Lung (tissue), 12 donors: ENCODE measurements around the gene PPP4R1. TPM values are rescaled to one million over a fixed set of nuclear protein-coding genes. Genes with fewer than 3 reads are reported as not detected.

ENCODE experiments used
- ATAC-seq: fragments of 200-7000 bp; cut with Tn5 transposase; one replicate; pipeline ENCODE4 v1.9.1; 2020; ENCODE audit warnings: moderate number of reproducible peaks; ENCODE audit not compliant: insufficient read depth, low FRiP score
- DNase-seq, 3 donors: peaks; one replicate each; pipeline ENCODE4 v3.0.0-alpha.2; 2013 to 2017
- H3K27ac ChIP-seq, 2 donors: one replicate each; pipeline ENCODE4 v1.5.1; 2013; ENCODE audit warnings: mild to moderate bottlenecking in 2 of 2, moderate library complexity in 2 of 2, control low read depth in 1 of 2, inconsistent platforms in 1 of 2, low read depth in 1 of 2, low read length in 1 of 2
- H3K27me3 ChIP-seq, 3 donors: one replicate each; pipeline ENCODE4 v1.5.1; 2013; ENCODE audit warnings: low read length in 2 of 3; ENCODE audit not compliant: control insufficient read depth in 3 of 3, insufficient read depth in 3 of 3
- H3K36me3 ChIP-seq, 4 donors: one replicate each; pipeline ENCODE4 v1.5.1; 2013; ENCODE audit warnings: low read length in 4 of 4, mild to moderate bottlenecking in 1 of 4, moderate library complexity in 1 of 4; ENCODE audit not compliant: control insufficient read depth in 4 of 4, insufficient read depth in 4 of 4
- H3K4me1 ChIP-seq, 5 donors: one replicate each; pipeline ENCODE4 v1.5.1; 2013; ENCODE audit warnings: low read length in 5 of 5, mild to moderate bottlenecking in 2 of 5, moderate library complexity in 1 of 5; ENCODE audit not compliant: control insufficient read depth in 5 of 5, insufficient read depth in 5 of 5
- H3K4me3 ChIP-seq: one replicate; pipeline ENCODE4 v1.5.1; 2013; ENCODE audit warnings: mild to moderate bottlenecking, control low read depth, moderate library complexity
- H3K9ac ChIP-seq, 2 donors: one replicate each; pipeline ENCODE4 v1.5.1; 2013; ENCODE audit warnings: low read length in 2 of 2, control low read depth in 1 of 2; ENCODE audit not compliant: insufficient read depth in 1 of 2
- H3K9me3 ChIP-seq, 4 donors: one replicate each; pipeline ENCODE4 v1.5.1; 2013; ENCODE audit warnings: low read length in 3 of 4, mild to moderate bottlenecking in 1 of 4, moderate library complexity in 1 of 4; ENCODE audit not compliant: control insufficient read depth in 4 of 4, insufficient read depth in 3 of 4
- WGBS, 2 donors: extraction: QIAGEN DNeasy Blood & Tissue Kit; methylation state at CpG; one replicate each; pipeline ENCODE4 v1.1.7; 2013; 5-methylcytosine and 5-hydroxymethylcytosine counted together
- polyA plus RNA-seq, 2 donors: library from polyadenylated mRNA; stranded (reverse); fragments of 200-250 nt; gene quantifications; one replicate each; pipeline ENCODE4 v1.2.1, GENCODE V29; 2013
- total RNA-seq, 2 donors: library from RNA; depleted of rRNA in 1 of 2; stranded (reverse); fragments of >200 nt in 1 of 2; gene quantifications; one replicate each; pipeline ENCODE4 v1.2.1, GENCODE V29; 2014 to 2021
- TF ChIP-seq, protein P1 (sequence below): IDR thresholded peaks from 2 replicates; pipeline ENCODE4 v1.5.1; 2012; ENCODE audit warnings: mild to moderate bottlenecking; ENCODE audit errors: control extremely low read depth, extremely low read depth
- donor health status: control.
- donor health status: control.
- donor health status: Bipolar disorder and iron deficiency.
- donor health status: healthy.
- donor health status: DM: yes; HTN: yes; CAD: no.

Gene PPP4R1
- total and polyA plus RNA-seq, 4 donors, result 34.4 to 190 (median 99.0) TPM

DNA sequence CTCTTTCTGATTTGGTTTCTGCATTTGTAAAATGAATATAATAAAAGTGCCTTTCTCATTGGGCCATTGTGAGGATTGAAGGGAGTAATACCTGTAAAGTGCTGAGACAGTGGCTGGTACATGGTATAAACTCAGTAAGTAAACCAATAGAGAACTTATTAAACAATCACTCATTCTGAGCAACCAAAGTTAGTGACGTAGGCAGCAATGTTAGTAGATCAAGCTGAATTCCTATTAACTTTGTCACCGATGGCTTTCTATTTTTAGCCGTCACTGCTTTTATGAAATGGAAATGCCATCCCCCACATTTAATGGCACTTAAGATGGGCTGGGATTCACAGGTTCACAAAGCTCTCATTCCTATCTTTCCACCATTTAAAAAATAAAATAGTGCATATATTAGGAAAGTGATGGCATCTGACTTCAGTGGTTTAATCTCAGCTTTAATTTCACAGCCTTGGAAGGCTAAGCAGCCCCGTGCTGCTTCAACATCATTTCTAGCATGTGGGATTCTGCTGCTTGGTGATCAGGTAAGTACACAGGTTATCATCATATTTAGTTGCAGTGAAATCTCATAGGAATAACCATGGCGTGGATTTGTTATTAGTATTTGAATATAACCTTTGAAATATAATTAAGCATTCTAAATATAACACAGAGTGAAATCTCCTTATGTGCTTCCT is 17.6 kb upstream of the PPP4R1 start:
- peak; percentile 53 for ATAC-seq
- Histone ChIP-seq H3K9ac (no peak overlapping the region), H3K9me3 (no peaks in the 10 kb centered on the region), H3K4me1 (no peaks in the 10 kb centered on the region), H3K4me3 (no peak overlapping the region), H3K27ac (no peak overlapping the region), H3K36me3 (no peaks in the 10 kb centered on the region), H3K27me3 (no peaks in the 10 kb centered on the region)
- TF ChIP-seq, protein P1, sequence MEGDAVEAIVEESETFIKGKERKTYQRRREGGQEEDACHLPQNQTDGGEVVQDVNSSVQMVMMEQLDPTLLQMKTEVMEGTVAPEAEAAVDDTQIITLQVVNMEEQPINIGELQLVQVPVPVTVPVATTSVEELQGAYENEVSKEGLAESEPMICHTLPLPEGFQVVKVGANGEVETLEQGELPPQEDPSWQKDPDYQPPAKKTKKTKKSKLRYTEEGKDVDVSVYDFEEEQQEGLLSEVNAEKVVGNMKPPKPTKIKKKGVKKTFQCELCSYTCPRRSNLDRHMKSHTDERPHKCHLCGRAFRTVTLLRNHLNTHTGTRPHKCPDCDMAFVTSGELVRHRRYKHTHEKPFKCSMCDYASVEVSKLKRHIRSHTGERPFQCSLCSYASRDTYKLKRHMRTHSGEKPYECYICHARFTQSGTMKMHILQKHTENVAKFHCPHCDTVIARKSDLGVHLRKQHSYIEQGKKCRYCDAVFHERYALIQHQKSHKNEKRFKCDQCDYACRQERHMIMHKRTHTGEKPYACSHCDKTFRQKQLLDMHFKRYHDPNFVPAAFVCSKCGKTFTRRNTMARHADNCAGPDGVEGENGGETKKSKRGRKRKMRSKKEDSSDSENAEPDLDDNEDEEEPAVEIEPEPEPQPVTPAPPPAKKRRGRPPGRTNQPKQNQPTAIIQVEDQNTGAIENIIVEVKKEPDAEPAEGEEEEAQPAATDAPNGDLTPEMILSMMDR, result no peak
- no peak for DNase-seq
- 62 to 76% methylated on average over 5 of the region's 5 CpGs for WGBS, 2 donors

DNA sequence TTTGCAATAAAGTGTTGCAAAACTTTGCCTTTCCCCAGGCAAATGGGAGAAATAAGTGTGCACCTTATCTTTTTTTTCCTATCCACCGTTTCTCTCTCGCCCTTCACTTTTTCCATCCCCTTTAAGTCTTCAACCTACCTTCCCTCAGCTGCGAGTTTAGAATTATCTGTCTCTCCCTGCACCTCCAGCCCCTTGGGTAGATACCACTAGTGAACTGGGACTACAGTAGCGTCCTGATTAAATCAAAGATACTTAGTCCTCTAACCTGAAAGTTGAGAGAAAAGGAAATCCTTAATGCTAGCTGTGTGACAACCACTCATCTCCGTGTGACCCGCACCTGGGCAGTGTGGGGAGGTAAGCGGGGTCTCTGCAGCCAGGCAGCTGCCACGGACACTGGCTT is 16.1 kb upstream of the PPP4R1 start:
- no peak for ATAC-seq
- Histone ChIP-seq H3K9me3 (no peaks in the 10 kb centered on the region), H3K27me3 (no peaks in the 10 kb centered on the region), H3K27ac (no peak overlapping the region), H3K36me3 (no peaks in the 10 kb centered on the region), H3K4me1 (no peaks in the 10 kb centered on the region), H3K4me3 (no peak overlapping the region), H3K9ac (no peak overlapping the region)
- no peak for DNase-seq
- 86 to 93% methylated on average over 8 of the region's 8 CpGs for WGBS, 2 donors
- TF ChIP-seq, protein P1, result no peak

DNA sequence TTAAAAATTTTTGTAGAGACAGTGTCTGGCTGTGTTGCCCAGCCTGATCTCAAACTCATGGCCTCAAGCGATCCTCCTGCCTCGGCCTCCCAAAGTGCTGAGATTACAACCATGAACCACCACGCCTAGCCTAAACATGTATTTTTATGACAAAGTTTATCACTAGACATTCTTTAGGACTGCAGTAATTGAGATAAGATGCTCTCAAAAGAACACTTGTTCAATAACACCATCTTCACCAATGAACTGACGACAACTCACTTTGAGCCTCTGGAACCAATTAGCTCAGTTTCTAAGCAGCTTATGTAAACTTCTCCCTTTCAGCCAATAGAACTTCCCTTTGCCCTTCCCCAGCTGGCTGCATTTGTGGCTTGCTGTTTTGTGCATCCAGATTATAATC is 15.3 kb upstream of the PPP4R1 start:
- TF ChIP-seq, protein P1, result no peak
- Histone ChIP-seq H3K36me3 (no peaks in the 10 kb centered on the region), H3K4me3 (no peak overlapping the region), H3K4me1 (no peaks in the 10 kb centered on the region), H3K9ac (no peak overlapping the region), H3K27ac (no peak overlapping the region), H3K27me3 (no peaks in the 10 kb centered on the region), H3K9me3 (no peaks in the 10 kb centered on the region)
- no peak for DNase-seq
- 78 to 85% methylated on average over 4 of the region's 4 CpGs for WGBS, 2 donors
- no peak for ATAC-seq

DNA sequence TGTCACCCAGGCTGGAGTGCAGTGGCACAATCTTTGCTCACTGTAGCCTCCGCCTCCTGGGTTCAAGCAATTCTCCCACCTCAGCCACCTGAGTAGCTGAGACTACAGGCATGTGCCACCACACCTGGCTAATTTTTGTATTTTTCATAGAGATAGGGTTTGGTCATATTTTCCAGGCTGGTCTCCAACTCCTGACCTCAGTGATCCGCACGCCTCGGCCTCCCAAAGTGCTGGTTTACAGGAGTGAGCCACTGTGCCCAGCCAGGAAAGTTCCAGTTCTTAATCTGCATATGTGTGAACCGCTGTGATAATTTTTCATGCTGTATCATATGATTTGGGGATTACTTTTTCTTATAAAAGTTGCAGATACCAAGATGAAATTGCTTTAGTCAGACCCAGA is 14.6 kb upstream of the PPP4R1 start:
- Histone ChIP-seq H3K9ac (no peak overlapping the region), H3K9me3 (no peaks in the 10 kb centered on the region), H3K27me3 (no peaks in the 10 kb centered on the region), H3K4me1 (no peaks in the 10 kb centered on the region), H3K27ac (no peak overlapping the region), H3K36me3 (no peaks in the 10 kb centered on the region), H3K4me3 (no peak overlapping the region)
- TF ChIP-seq, protein P1, result no peak
- ATAC-seq (no peak), DNase-seq (no peak)
- WGBS, 2 donors, result 95% methylated on average over 5 of the region's 5 CpGs
